Measurements from ENCODE around the gene VDAC1.
"Not testable (repeated sequence)": the region's sequence is repeated elsewhere in the genome, so short reads cannot be mapped to it uniquely, and the experiment has no call there.

Gene VDAC1, protein sequence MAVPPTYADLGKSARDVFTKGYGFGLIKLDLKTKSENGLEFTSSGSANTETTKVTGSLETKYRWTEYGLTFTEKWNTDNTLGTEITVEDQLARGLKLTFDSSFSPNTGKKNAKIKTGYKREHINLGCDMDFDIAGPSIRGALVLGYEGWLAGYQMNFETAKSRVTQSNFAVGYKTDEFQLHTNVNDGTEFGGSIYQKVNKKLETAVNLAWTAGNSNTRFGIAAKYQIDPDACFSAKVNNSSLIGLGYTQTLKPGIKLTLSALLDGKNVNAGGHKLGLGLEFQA

DNA sequence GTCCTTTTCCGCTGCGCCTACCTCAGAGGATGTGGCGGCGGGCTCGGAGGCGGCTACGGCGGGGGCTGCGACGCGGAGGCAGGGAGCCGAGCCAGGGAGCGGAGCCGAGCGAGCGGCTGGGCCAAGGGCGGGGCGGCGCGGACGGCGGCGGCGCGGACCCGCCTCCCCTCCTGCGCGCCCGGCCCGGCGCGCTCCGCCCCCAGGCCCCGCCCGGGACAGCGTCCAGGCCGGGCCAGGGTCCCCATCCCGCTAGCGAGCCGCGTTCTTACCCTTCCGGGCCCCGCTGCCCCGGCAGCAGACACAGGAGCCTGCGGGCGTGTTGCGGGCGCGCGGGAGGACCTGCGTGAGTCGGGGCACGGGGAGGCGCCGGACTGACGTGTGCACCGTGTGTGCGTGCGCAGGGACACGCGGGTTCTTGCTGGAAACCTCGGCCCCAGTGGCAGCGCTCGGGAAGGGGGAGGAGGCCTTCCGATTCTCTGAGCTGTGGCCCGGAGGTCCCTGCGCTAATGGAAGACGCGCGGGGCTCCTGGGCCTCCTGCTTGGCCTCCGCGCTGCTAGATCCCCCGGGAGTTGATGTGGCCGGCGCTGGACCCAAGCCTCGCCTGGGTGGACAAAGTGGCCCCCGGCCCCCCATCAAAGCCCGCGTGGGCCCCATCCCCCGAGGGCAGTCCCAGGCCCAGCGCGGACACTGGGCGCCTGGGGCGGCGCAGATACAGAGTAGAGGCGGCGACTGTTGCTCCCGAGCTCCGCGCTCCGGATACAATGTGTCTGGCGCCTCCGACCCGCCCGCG lies at the start of gene VDAC1:
TSS of gene VDAC1 (minus strand) at position 350 of the 791 bp plus-strand sequence. CDS start 11,963 bp downstream, outside the sequence.
- peak; percentile 80 for DNase-seq (ENCODE audit: low spot score)

- DNase-seq (ENCODE audit: low spot score), result no peak
Observed at GRCh38 chr5:134053840-134054338, 49.1 kb upstream of the VDAC1 start.

DNA sequence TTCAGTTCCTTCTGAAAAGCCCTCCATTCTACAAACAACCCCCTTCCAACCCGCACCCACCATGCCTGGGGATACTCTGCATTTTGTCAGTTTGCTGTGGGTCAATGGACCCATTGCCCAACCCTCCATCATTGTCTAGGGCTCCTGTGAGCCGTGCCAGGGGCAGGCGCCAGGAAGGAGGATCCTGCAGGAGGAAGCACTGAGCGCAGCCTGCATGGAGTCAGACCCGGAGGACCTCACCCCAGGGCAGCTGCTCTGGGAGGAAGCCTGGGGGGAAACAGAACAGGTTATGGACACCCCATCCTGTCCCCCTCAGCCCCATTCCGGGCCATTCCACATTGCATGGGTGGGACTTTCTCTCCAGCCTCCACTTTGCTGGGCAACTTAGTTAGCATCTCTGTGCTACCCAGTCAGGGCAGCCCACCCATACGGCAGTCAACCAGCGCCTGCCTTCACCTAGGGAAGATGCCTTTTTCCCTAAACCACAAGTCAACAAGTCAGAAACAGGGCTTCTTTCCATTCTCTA lies 48.6 kb upstream of the VDAC1 start:
- no peak for DNase-seq (ENCODE audit: low spot score)

GRCh38 chr5:134051305-134051704 lies 46.5 kb upstream of the VDAC1 start:
- no peak for DNase-seq (ENCODE audit: low spot score)

DNA sequence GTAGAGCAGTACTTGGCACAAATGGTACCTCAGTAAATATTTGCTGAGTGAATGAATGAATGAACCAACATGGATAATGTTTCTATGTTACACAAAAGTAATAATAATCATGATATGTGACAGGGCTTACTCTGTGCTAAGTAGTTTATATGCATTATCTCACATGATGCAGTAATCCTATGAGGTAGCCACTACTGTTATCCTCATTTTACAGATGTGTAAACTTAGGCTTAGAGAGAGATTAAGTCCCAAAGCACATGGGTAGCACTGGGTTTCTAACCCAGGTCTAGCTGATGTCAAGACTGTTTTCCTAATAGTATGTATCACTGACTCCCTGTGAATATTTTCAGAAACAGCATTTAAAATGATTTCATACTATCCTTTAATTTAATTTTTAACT lies 44.1 kb upstream of the VDAC1 start:
- no peak for DNase-seq (ENCODE audit: low spot score)

GRCh38 chr5:134047687-134048056 lies 42.9 kb upstream of the VDAC1 start:
- DNase-seq (ENCODE audit: low spot score), result no peak

DNA sequence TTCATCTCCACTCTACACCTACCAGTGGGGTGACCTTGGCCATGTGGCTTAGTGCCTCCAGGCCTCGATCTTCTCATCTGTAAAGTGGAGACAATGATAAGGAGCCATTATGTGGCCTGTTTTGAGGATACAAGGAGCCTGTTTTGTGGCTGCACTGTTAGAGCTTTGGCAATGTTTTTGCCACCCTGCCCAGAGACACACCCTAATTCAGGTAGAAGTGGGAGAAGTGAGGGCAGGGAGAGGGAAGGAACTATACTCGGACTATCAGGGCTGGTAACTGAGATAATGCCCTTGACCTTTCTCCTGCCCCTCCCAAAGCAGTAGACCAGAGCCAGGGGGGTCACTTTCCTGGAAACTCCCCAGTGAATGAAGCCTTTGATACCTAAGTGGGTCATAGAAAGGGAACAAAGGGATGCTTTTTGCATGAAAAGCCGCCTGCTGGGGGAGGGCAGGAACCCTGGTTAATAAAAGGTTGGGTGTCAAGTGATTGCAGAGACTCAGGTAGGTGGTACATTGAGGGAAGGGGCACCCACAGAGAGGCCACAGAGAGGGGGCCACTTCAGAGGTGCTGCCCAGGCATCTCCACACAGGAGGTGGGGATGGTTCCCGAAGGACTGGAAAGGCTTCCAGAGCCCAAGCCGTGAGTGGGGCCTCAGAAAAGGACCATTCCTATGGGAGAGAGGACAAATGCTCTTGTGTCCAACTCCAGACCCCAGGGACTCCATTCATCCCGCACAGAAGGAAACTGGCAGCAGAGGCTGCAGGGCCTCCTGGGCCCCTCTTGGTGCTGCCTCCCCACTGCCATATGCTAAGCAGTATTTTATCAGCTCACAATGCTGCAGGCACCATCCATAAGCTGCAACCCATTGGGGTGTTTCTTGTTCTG lies 42.3 kb upstream of the VDAC1 start:
- DNase-seq (ENCODE audit: low spot score), result no peak

- DNase-seq (ENCODE audit: low spot score), result no peak
Observed at GRCh38 chr5:134046330-134046729, 41.6 kb upstream of the VDAC1 start.

DNA sequence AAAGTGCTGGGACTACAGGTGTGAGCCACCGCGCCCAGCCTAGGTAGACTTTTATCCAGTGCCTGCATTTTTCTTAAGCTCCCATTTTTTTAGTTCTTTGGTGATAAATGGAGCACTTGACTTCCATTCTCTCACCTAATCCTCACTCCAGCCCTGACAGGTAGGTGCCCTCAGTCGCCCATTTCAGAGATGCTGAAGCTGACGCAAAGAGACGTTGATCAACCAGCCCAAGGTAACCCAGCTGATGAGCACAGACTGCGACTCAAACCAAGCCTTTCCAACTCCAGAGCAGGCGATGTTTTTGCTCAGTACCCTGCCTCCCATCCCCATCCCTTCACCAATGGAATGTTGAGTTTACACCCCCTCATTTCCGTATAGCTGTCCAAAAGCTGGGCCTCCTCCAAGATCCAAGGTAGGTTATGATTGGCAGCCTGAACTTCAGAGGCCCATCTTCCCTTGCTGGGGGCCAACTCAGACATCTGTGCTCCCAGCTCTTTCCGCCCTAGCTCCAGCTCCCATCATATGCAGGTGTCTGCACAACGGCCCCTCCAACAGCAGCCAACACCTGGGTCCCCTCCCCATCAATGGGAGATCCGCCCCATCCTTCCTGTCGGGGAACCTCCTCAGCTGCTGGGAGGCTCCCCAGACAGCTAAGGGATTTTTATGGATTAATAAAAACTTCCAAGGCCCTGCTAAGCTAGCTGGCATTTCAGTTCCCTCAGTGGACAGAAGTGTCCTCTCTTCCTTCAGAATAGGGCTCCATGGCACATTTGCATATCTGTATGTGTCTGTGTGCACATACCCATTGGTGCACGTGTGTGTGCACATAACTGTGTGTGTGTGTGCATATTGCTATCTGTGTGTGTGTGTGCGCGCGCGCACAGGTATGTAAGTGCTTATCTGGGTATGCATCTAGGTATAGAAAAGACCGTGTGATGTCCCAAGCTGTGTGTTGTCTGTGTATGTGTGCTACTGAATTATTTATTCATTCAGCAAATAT lies 39.3 kb upstream of the VDAC1 start:
- DNase-seq (ENCODE audit: low spot score), result no peak

- no peak for DNase-seq (ENCODE audit: low spot score)
Observed at GRCh38 chr5:134041570-134042411, 37.0 kb upstream of the VDAC1 start.

- DNase-seq (ENCODE audit: low spot score), result no peak
Observed at GRCh38 chr5:134038138-134038537, 33.4 kb upstream of the VDAC1 start.

GRCh38 chr5:134037160-134037559 lies 32.4 kb upstream of the VDAC1 start:
- DNase-seq (ENCODE audit: low spot score), result no peak

DNA sequence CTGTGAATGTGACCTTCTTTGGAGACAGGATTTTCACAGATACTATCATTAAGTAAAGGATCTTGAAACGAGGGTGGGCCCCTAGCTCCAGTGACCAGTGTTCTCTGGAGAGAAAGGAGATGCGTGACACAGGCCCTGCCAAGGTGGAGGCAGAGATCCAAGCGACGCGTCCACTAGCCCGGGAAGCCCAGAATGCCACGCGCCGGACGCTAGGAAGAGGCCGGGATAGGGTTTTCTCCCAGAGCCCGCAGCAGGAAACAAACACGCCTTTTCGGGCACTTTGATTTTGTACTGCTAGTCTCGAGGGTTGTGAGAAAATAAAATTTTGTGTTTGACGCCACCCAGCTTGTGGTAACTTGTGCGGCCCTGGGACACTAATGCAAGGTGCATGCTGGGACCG lies 29.6 kb upstream of the VDAC1 start:
- no peak for DNase-seq (ENCODE audit: low spot score)

DNA sequence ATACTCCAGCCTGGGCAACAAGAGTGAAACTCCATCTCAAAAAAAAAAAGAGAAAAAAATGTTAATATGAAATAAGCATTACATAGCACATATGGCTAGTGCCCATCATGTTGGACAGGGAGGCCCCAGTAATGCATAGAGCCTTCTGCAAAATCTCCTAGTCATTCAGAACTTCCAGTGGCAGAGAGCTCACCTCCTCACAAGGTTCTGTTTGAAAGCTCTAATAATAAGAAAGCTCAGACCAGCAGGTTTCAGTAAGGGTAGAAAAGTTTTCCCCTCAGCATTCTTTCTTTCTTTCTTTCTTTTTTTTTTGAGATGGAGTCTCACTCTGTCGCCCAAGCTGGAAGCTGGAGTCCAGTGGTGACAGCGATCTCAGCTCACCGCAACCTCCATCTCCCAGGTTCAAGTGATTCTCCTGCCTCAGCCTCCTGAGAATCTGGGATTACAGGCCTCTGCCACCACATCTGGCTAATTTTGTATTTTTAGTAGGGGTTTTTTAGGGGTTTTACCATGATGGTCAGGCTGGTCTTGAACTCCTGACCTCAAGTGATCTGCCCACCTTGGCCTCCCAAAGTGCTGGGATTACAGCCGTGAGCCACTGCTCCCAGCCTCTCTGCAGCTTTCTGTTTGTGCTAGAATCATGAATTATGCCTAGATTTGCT lies 25.7 kb upstream of the VDAC1 start:
- not testable (repeated sequence) for DNase-seq (ENCODE audit: low spot score)

GRCh38 chr5:134029156-134029555 lies 24.4 kb upstream of the VDAC1 start:
- no peak for DNase-seq (ENCODE audit: low spot score)

DNA sequence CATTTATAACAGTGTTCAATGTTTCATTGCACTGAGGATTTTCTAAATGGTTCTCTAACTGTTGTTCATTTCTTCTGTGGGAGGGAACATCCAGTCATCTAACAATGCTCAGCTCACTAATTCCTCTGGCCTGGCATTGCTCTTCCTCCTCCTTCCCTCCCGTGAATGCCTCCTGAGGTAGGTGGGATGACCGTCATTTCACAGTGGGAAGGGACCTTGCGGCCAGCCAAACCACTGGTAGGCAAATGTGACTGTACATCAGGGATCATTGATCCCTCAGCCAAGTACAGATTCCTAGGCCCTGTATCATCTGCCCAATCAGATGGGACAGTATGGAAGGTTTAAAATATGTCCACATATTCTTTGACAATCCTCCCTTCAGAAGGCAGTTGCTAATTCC lies 23.7 kb upstream of the VDAC1 start:
- DNase-seq (ENCODE audit: low spot score), result no peak

DNA sequence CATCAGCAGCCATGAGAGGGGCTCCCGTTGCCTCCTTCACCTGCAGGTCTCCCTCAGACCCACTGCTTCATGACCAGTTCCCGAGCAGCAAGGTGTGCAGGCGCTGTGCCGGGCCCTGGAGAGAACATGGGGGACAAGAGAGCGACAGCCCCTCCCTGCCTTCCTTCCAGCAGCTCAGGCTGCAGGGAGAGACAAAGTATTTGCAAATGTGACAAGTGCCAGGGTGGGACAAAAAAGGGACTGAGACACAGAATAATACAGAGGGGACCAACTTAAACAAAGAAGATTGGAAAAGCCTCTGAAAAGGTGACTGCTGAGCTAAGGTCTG lies 22.5 kb upstream of the VDAC1 start:
- DNase-seq (ENCODE audit: low spot score), result no peak

DNA sequence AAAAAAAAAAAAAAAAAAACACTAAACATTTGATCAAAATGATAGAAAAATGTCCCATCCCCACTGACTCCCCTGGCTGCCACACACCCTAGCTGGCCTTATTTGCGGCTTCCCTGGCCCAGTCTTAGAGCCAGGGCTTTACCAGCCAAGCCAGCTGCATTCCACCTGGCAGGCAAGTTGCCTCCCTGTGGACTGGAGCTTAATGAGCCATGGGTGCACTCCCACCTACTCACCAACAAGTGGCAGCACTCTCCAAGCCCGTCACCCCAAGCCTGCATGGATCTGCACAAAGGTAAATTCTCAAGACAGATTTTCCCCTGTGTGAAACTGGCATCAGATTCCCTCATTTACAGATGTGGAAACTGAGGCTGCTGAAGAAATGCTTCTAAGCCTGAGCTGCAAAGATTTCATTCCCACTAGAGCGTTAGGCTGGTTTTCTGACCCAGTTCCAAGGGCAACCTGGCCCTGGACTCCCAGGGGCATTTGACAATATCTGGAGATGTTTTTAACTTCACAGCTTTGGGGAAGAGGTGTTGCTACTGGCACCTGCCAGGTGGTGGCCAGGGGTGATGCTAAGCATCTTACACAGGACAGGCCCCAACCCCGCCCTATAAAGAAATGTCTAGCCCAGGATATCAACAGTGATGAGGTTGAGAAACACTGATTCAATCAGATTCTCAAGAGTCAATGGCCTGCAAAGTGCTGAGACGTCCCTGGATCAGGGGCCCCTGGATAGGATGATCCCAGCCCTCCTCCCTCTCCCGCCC lies 21.9 kb upstream of the VDAC1 start:
- peak; percentile 83 for DNase-seq (ENCODE audit: low spot score)

- DNase-seq (ENCODE audit: low spot score), result no peak
Observed at GRCh38 chr5:134025786-134026185, 21.0 kb upstream of the VDAC1 start.

Data from NAMALWA (cell line).